ENCODE data around the gene TCF3. TPM values are rescaled to one million over a fixed set of nuclear protein-coding genes. Genes with fewer than 3 reads are reported as not detected.

The TCF3 gene
- total RNA-seq, 2 donors from 2014 or later: 64.2 to 114 TPM

DNA sequence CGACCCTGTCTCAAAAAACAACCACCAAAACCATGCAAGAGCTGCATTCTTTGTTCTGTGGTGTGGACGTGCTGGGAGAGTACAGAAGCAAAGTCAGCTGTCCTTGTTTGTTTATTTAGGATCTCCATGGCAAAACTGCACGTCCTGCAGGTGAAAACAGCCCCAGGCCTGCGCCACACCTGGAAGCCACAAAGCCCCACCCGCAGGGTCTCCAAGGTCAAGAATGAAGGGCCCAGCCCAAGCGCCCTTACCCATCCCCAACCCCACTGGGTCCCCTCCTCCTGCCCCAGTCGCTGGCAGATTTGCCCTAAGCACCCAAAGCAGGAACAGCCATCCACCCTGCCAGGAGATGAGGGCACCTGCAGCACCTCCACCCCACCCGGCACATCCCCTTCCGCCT is 70.2 kb downstream of the TCF3 start:
- H3K27ac ChIP-seq: no peak overlapping the region
- DNase-seq: no peak
- intact Hi-C loops (cut with DNase I): no loop called here
- H3K4me1 ChIP-seq: no peaks in the 10 kb centered on the region
- no peaks in the 10 kb centered on the region for H3K27me3 ChIP-seq
- no peaks in the 10 kb centered on the region for H3K36me3 ChIP-seq
- TF ChIP-seq, protein P1, sequence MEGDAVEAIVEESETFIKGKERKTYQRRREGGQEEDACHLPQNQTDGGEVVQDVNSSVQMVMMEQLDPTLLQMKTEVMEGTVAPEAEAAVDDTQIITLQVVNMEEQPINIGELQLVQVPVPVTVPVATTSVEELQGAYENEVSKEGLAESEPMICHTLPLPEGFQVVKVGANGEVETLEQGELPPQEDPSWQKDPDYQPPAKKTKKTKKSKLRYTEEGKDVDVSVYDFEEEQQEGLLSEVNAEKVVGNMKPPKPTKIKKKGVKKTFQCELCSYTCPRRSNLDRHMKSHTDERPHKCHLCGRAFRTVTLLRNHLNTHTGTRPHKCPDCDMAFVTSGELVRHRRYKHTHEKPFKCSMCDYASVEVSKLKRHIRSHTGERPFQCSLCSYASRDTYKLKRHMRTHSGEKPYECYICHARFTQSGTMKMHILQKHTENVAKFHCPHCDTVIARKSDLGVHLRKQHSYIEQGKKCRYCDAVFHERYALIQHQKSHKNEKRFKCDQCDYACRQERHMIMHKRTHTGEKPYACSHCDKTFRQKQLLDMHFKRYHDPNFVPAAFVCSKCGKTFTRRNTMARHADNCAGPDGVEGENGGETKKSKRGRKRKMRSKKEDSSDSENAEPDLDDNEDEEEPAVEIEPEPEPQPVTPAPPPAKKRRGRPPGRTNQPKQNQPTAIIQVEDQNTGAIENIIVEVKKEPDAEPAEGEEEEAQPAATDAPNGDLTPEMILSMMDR (IDR thresholded peaks at IDR 0.05): no peak
- no peak overlapping the region for H3K9ac ChIP-seq (ENCODE audit: low read depth in 2 of 2, low read length in 2 of 2)
- H3K4me3 ChIP-seq: no peak overlapping the region
- no peaks in the 10 kb centered on the region for H3K9me3 ChIP-seq

DNA sequence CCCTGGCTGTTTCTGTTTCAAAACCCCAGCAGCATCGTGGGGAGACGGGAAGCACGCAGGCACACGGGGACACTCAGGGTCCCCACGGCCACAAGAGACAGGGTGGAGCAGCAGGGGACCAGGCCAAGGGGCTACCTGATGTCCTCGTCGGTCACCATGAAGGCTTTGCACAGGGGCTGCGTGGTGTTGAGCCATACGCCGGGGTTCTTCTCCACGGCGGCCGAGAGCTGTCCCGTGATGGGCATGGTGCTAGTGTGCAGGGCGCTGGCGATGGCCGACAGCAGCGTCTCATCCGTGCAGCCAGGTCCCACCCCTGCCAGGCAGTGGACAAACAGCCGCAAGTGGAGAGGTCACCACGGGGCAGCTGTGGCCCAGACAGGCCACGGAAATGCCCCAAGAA is 71.5 kb downstream of the TCF3 start:
- TF ChIP-seq, protein P1 (IDR thresholded peaks at IDR 0.05): no peak
- Histone ChIP-seq H3K36me3 (no peaks in the 10 kb centered on the region), H3K4me3 (no peak overlapping the region), H3K4me1 (no peaks in the 10 kb centered on the region), H3K9me3 (no peaks in the 10 kb centered on the region), H3K27ac (no peak overlapping the region), H3K9ac (ENCODE audit: low read depth in 2 of 2, low read length in 2 of 2) (no peak overlapping the region), H3K27me3 (no peaks in the 10 kb centered on the region)
- DNase-seq: no peak
- intact Hi-C loops (cut with DNase I): no loop called here

GRCh38 chr19:1580382-1580781 is 72.0 kb downstream of the TCF3 start:
- no peaks in the 10 kb centered on the region for H3K4me1 ChIP-seq
- TF ChIP-seq, protein P1 (IDR thresholded peaks at IDR 0.05): no peak
- no peak overlapping the region for H3K4me3 ChIP-seq
- H3K27ac ChIP-seq: no peak overlapping the region
- no peak for DNase-seq
- no peak overlapping the region for H3K9ac ChIP-seq (ENCODE audit: low read depth in 2 of 2, low read length in 2 of 2)
- H3K27me3 ChIP-seq: no peaks in the 10 kb centered on the region
- intact Hi-C loops (cut with DNase I): no loop called here
- H3K9me3 ChIP-seq: no peaks in the 10 kb centered on the region
- H3K36me3 ChIP-seq: no peaks in the 10 kb centered on the region

- DNase-seq: no peak
- Histone ChIP-seq H3K36me3 (no peaks in the 10 kb centered on the region), H3K27ac (no peak overlapping the region), H3K27me3 (no peaks in the 10 kb centered on the region), H3K4me3 (no peak overlapping the region), H3K9ac (ENCODE audit: low read depth in 2 of 2, low read length in 2 of 2) (no peak overlapping the region), H3K4me1 (no peaks in the 10 kb centered on the region), H3K9me3 (no peaks in the 10 kb centered on the region)
- intact Hi-C loops (cut with DNase I): no loop called here
- TF ChIP-seq, protein P1 (IDR thresholded peaks at IDR 0.05): no peak
Measured at GRCh38 chr19:1579222-1579621, 73.2 kb downstream of the TCF3 start.

DNA sequence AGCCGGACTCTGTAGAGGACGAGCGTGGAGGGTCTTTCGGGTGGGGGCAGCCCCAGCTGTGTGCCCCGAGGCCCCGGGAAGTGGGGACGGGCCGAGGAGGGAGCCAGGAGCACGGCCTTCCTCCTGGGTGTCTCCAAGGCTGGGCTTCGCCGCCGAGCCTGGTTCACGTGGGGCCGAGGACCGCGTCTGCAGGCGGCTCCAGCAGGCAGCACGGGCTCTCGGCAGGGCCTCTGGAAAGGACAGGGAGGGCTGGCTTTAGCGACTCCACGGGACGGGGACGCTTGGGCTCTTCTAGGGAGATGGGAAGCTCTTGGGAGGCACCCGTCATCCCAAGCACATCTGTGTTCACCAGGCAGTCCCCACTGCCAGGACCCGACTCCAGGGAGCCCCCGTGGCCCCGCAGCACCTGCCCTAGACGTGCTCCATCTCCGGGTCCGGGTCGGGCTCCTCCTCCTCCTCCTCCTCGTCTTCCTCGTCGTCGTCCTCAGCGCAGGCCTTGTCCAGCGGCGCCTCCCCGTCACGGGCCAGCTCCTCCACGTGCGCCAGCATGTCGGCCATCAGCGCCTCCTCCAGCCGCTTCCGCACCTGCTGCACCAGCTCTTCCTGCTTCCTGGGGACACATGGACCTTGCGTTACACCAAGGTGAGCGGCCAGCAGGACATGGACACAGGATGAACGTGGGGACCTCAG is 74.3 kb downstream of the TCF3 start:
- H3K27me3 ChIP-seq: no peaks in the 10 kb centered on the region
- no peaks in the 10 kb centered on the region for H3K9me3 ChIP-seq
- H3K4me1 ChIP-seq: no peaks in the 10 kb centered on the region
- no peak overlapping the region for H3K27ac ChIP-seq
- H3K4me3 ChIP-seq: no peak overlapping the region
- no peaks in the 10 kb centered on the region for H3K36me3 ChIP-seq
- intact Hi-C loops (cut with DNase I): no loop called here
- TF ChIP-seq, protein P1 (IDR thresholded peaks at IDR 0.05): no peak
- no peak overlapping the region for H3K9ac ChIP-seq (ENCODE audit: low read depth in 2 of 2, low read length in 2 of 2)
- no peak for DNase-seq
